GM19438 (cell line): ENCODE results near the gene AQP5.

Experiments used
- ATAC-seq: cut with Tn5 transposase; IDR thresholded peaks from one replicate; pipeline ENCODE4 v1.9.1; 2021; ENCODE audit warnings: low read depth; ENCODE audit not compliant: unreplicated experiment

AQP5 gene

GRCh38 chr12:49949866-49950265 lies 11.8 kb upstream of the AQP5 start:
- ATAC-seq, result no peak

GRCh38 chr12:49950273-49951251 lies 11.1 kb upstream of the AQP5 start, which contains the start of gene AQP2:
TSS of gene AQP2 (plus strand) at chr12:49950737. CDS start at chr12:49950831, 94 bp downstream.
- ATAC-seq, result no peak

- no peak for ATAC-seq
These were observed 10.0 kb upstream of the AQP5 start for GRCh38 chr12:49951411-49952240.

- ATAC-seq, result no peak
These were observed 9.1 kb upstream of the AQP5 start for GRCh38 chr12:49952391-49953055.

- ATAC-seq, result no peak
These were observed 8.5 kb upstream of the AQP5 start for GRCh38 chr12:49953151-49953550.

GRCh38 chr12:49953961-49954846 lies 7.5 kb upstream of the AQP5 start:
- ATAC-seq, result no peak

GRCh38 chr12:49954863-49955830 lies 6.5 kb upstream of the AQP5 start:
- ATAC-seq, result no peak

- ATAC-seq, result no peak
These were observed 5.6 kb upstream of the AQP5 start for GRCh38 chr12:49955899-49956662.

- ATAC-seq, result no peak
These were observed 4.8 kb upstream of the AQP5 start for GRCh38 chr12:49956663-49957569.

GRCh38 chr12:49957570-49957967 lies 4.1 kb upstream of the AQP5 start:
- ATAC-seq, result no peak

- no peak for ATAC-seq
These were observed 1.8 kb upstream of the AQP5 start for GRCh38 chr12:49959685-49960473.

- ATAC-seq, result no peak
These were observed 1.1 kb upstream of the AQP5 start for GRCh38 chr12:49960474-49961110.

GRCh38 chr12:49961993-49962764 lies 507 bp downstream of the AQP5 start:
- no peak for ATAC-seq

- ATAC-seq, result no peak
These were observed 1.4 kb downstream of the AQP5 start for GRCh38 chr12:49962861-49963765.
